Measurements from ENCODE around the gene TACO1. TPM values are rescaled to one million over a fixed set of nuclear protein-coding genes. Genes with fewer than 3 reads are reported as not detected.

Gene TACO1
- polyA plus RNA-seq, 1 donor (not counting 4 experiments of a cell fraction or from before 2014, with no cell fraction given) = 23.5 TPM

GRCh38 chr17:63640038-63640437, 39.3 kb downstream of the TACO1 start:
- no peak overlapping the region for H2AFZ ChIP-seq (ENCODE audit: control insufficient read depth, low read length)
- H3K9me1 ChIP-seq (ENCODE audit: control insufficient read depth, extremely low read depth, insufficient read depth, low read length) = peaks cover 2% of the 10 kb centered on the region
- no peaks in the 10 kb centered on the region for H3K27me3 ChIP-seq (ENCODE audit: control insufficient read depth, extremely low read depth, insufficient read depth, low read length)
- no peak overlapping the region for H3K4me3 ChIP-seq (ENCODE audit: control insufficient read depth in 2 of 3, extremely low read depth in 1 of 3, insufficient read depth in 2 of 3, low read depth in 1 of 3, low read length in 3 of 3)
- FAIRE-seq = no peak
- no peak overlapping the region for H3K4me2 ChIP-seq (ENCODE audit: control insufficient read depth, extremely low read depth, insufficient read depth, low read depth, low read length)
- H3K9ac ChIP-seq (ENCODE audit: control insufficient read depth, extremely low read depth, insufficient read depth, low read length) = no peak overlapping the region
- H3K79me2 ChIP-seq (ENCODE audit: control insufficient read depth, insufficient read depth, low read length) = no peaks in the 10 kb centered on the region
- no peak for TF ChIP-seq CTCF (optimal IDR thresholded peaks at IDR 0.05 in 1 of 3, IDR thresholded peaks at IDR 0.05 in 1 of 3, conservative IDR thresholded peaks at IDR 0.05 in 1 of 3; ENCODE audit: extremely low read depth in 1 of 3, insufficient read depth in 2 of 3, low read length in 3 of 3)
- no peak for TF ChIP-seq EZH2 (IDR thresholded peaks at IDR 0.05; ENCODE audit: low read length)
- no peaks in the 10 kb centered on the region for H4K20me1 ChIP-seq (ENCODE audit: control insufficient read depth, extremely low read depth, insufficient read depth, low read length)
- no peaks in the 10 kb centered on the region for H3K4me1 ChIP-seq (ENCODE audit: control insufficient read depth, extremely low read depth, insufficient read depth, low read length)
- dilution Hi-C loops (cut with MboI; ENCODE audit: extremely low pct_ligation_motif_present, low sequenced_read_pairs) = no loop called here
- H3K9me3 ChIP-seq (ENCODE audit: control insufficient read depth, low read depth, low read length) = no peaks in the 10 kb centered on the region
- no peak overlapping the region for H3K27ac ChIP-seq (ENCODE audit: control insufficient read depth, insufficient read depth, low read length)
- DNase-seq (ENCODE audit: low read depth, low spot score) = no peak
- H3K36me3 ChIP-seq (ENCODE audit: control insufficient read depth in 2 of 2, extremely low read depth in 1 of 2, insufficient read depth in 2 of 2, low read length in 2 of 2) = peaks cover 8 to 10% of the 10 kb centered on the region in 2 experiments

- Histone ChIP-seq H4K20me1 (ENCODE audit: control insufficient read depth, extremely low read depth, insufficient read depth, low read length) (no peaks in the 10 kb centered on the region), H3K4me1 (ENCODE audit: control insufficient read depth, extremely low read depth, insufficient read depth, low read length) (peaks cover 16% of the 10 kb centered on the region), H3K4me2 (ENCODE audit: control insufficient read depth, extremely low read depth, insufficient read depth, low read depth, low read length) (no peak overlapping the region), H3K79me2 (ENCODE audit: control insufficient read depth, insufficient read depth, low read length) (no peaks in the 10 kb centered on the region), H3K27ac (ENCODE audit: control insufficient read depth, insufficient read depth, low read length) (no peak overlapping the region), H2AFZ (ENCODE audit: control insufficient read depth, low read length) (no peak overlapping the region), H3K4me3 (ENCODE audit: control insufficient read depth in 2 of 3, extremely low read depth in 1 of 3, insufficient read depth in 2 of 3, low read depth in 1 of 3, low read length in 3 of 3) (no peak overlapping the region), H3K9me1 (ENCODE audit: control insufficient read depth, extremely low read depth, insufficient read depth, low read length) (peaks cover 2% of the 10 kb centered on the region), H3K9ac (ENCODE audit: control insufficient read depth, extremely low read depth, insufficient read depth, low read length) (no peak overlapping the region), H3K9me3 (ENCODE audit: control insufficient read depth, low read depth, low read length) (no peaks in the 10 kb centered on the region), H3K36me3 (ENCODE audit: control insufficient read depth in 2 of 2, extremely low read depth in 1 of 2, insufficient read depth in 2 of 2, low read length in 2 of 2) (peaks cover 2 to 3% of the 10 kb centered on the region in 2 experiments), H3K27me3 (ENCODE audit: control insufficient read depth, extremely low read depth, insufficient read depth, low read length) (no peaks in the 10 kb centered on the region)
- DNase-seq (ENCODE audit: low read depth, low spot score) (no peak), FAIRE-seq (no peak)
- TF ChIP-seq CTCF (optimal IDR thresholded peaks at IDR 0.05 in 1 of 3, IDR thresholded peaks at IDR 0.05 in 1 of 3, conservative IDR thresholded peaks at IDR 0.05 in 1 of 3; ENCODE audit: extremely low read depth in 1 of 3, insufficient read depth in 2 of 3, low read length in 3 of 3) (no peak), EZH2 (IDR thresholded peaks at IDR 0.05; ENCODE audit: low read length) (no peak)
- dilution Hi-C loops (cut with MboI; ENCODE audit: extremely low pct_ligation_motif_present, low sequenced_read_pairs) = no loop called here
Measured at GRCh38 chr17:63641692-63642448, 41.2 kb downstream of the TACO1 start.

Data from keratinocyte (primary cell).